Measurements from ENCODE around the gene SPHK2. TPM values are rescaled to one million over a fixed set of nuclear protein-coding genes. Genes with fewer than 3 reads are reported as not detected.

Gene SPHK2
- total RNA-seq, 1 donor from 2014 or later = 4.6 TPM

- DNase-seq = no peak
Measured at GRCh38 chr19:48606463-48607358, 12.6 kb upstream of the SPHK2 start, which contains the start of gene SPACA4. Gene SPACA4, plus strand, starts transcription at chr19:48606742. Its CDS starts 237 bp downstream, at chr19:48606979.

GRCh38 chr19:48607359-48607755, 11.9 kb upstream of the SPHK2 start:
- DNase-seq = no peak

GRCh38 chr19:48608798-48609263, 10.5 kb upstream of the SPHK2 start:
- peak; percentile 23 for DNase-seq

- no peak for DNase-seq
Measured at GRCh38 chr19:48609571-48610108, 9.7 kb upstream of the SPHK2 start.

GRCh38 chr19:48611872-48612271, 7.4 kb upstream of the SPHK2 start:
- no peak for DNase-seq

- no peak for DNase-seq
Measured at GRCh38 chr19:48613024-48613851, 6.1 kb upstream of the SPHK2 start.

- DNase-seq = no peak
Measured at GRCh38 chr19:48613852-48614435, 5.4 kb upstream of the SPHK2 start.

GRCh38 chr19:48614436-48615230, 4.7 kb upstream of the SPHK2 start, which contains the start of gene FAM83E:
Gene FAM83E, minus strand, starts transcription at chr19:48615076. Its CDS starts 1,704 bp downstream, at chr19:48613372.
- DNase-seq = no peak

GRCh38 chr19:48615231-48616040, 3.9 kb upstream of the SPHK2 start:
- no peak for DNase-seq

GRCh38 chr19:48616041-48616436, 3.3 kb upstream of the SPHK2 start:
- DNase-seq = no peak

- DNase-seq = no peak
Measured at GRCh38 chr19:48616491-48617056, 2.7 kb upstream of the SPHK2 start.

GRCh38 chr19:48617146-48617937, 2.0 kb upstream of the SPHK2 start:
- DNase-seq = no peak

GRCh38 chr19:48618278-48618915, 909 bp upstream of the SPHK2 start:
- DNase-seq = no peak

- no peak for DNase-seq
Measured at GRCh38 chr19:48619692-48620585, 633 bp downstream of the SPHK2 start.

GRCh38 chr19:48623556-48624066, 4.3 kb downstream of the SPHK2 start:
- no peak for DNase-seq

GRCh38 chr19:48624067-48624594, 4.8 kb downstream of the SPHK2 start:
- DNase-seq = peak; percentile 97
